KMS-11 (cell line): ENCODE results near the gene SLC8A1.

ENCODE experiments used
- H2AFZ ChIP-seq: fragments of 200-600 bp; sonication (generic); 2 replicates; pipeline ENCODE4 v1.6.1; 2016; ENCODE audit warnings: antibody characterized with exemption, mixed run types, low read depth
- H3K27ac ChIP-seq: fragments of 200-600 bp; sonication (generic); 2 replicates; pipeline ENCODE4 v1.6.1; 2016; ENCODE audit warnings: mild to moderate bottlenecking, mixed run types
- H3K27me3 ChIP-seq: fragments of 200-600 bp; sonication (generic); 2 replicates; pipeline ENCODE4 v1.6.1; 2017; ENCODE audit warnings: mild to moderate bottlenecking, low read depth, mixed run types, moderate library complexity; ENCODE audit not compliant: insufficient read depth
- H3K36me3 ChIP-seq: fragments of 200-600 bp; sonication (generic); 2 replicates; pipeline ENCODE4 v1.6.1; 2017; ENCODE audit warnings: mild to moderate bottlenecking, mixed run types; ENCODE audit not compliant: insufficient read depth
- H3K4me1 ChIP-seq: fragments of 200-600 bp; sonication (generic); 2 replicates; pipeline ENCODE4 v1.6.1; 2016; ENCODE audit warnings: mild to moderate bottlenecking, low read depth, mixed run types; ENCODE audit not compliant: poor library complexity, severe bottlenecking
- H3K4me2 ChIP-seq: fragments of 200-600 bp; sonication (generic); 2 replicates; pipeline ENCODE4 v1.7.0; 2016; ENCODE audit warnings: mild to moderate bottlenecking, mixed run types
- H3K4me3 ChIP-seq: fragments of 200-600 bp; sonication (generic); IDR thresholded peaks from 2 replicates; pipeline ENCODE4 v1.6.1; 2017; ENCODE audit warnings: low read depth, low read length, mixed read lengths; ENCODE audit not compliant: insufficient read depth
- H3K79me2 ChIP-seq: fragments of 200-600 bp; sonication (generic); 2 replicates; pipeline ENCODE4 v1.6.1; 2016; ENCODE audit warnings: low read depth, mixed run types; ENCODE audit not compliant: insufficient read depth
- H3K9ac ChIP-seq: fragments of 200-600 bp; sonication (generic); 2 replicates; pipeline ENCODE4 v1.6.1; 2016; ENCODE audit warnings: mild to moderate bottlenecking, mixed run types
- H4K20me1 ChIP-seq: fragments of 200-600 bp; sonication (generic); 2 replicates; pipeline ENCODE4 v1.6.1; 2016; ENCODE audit warnings: mild to moderate bottlenecking, mixed run types; ENCODE audit not compliant: insufficient read depth
- CTCF ChIP-seq: fragments of 200-600 bp; sonication (generic); conservative IDR thresholded peaks from 2 replicates; pipeline ENCODE4 v1.6.1; 2017; ENCODE audit warnings: low read depth, mild to moderate bottlenecking, antibody characterized with exemption, low read length, moderate library complexity, mixed read lengths

The SLC8A1 gene

DNA sequence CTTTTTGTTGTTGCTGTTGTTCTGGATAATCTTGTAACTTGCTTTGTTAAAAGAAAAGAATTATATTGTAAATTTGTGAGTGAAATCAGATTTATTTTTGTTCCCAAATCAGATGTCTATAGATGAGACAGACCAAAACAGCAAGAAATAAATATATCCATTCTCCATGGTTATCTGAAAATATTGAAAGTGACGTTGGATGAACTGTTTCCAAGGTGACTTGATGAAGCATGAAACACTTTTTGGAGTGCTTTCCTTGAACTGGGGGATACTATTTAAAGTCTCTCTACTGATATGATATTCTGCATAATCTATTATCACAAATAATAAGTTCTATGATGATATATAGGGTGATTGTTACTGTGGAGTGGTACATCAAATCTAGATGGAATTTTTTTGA lies 357.4 kb downstream of the SLC8A1 start:
- H3K4me2 ChIP-seq = no peak overlapping the region

GRCh38 chr2:40093021-40093675 lies 358.7 kb downstream of the SLC8A1 start:
- Histone ChIP-seq H2AFZ (no peak overlapping the region), H3K36me3 (no peaks in the 10 kb centered on the region), H3K4me2 (no peak overlapping the region), H3K79me2 (no peaks in the 10 kb centered on the region), H3K4me1 (no peaks in the 10 kb centered on the region), H3K4me3 (no peak overlapping the region), H3K9ac (no peak overlapping the region), H3K27me3 (no peaks in the 10 kb centered on the region), H4K20me1 (no peaks in the 10 kb centered on the region), H3K27ac (no peak overlapping the region)
- no peak for TF ChIP-seq CTCF

More for the DNA sequence above, 357.4 kb downstream of the SLC8A1 start:
- Histone ChIP-seq H4K20me1 (no peaks in the 10 kb centered on the region), H3K4me1 (no peaks in the 10 kb centered on the region), H3K36me3 (no peaks in the 10 kb centered on the region), H3K4me3 (no peak overlapping the region), H3K79me2 (no peaks in the 10 kb centered on the region), H3K27me3 (no peaks in the 10 kb centered on the region), H3K27ac (no peak overlapping the region), H2AFZ (no peak overlapping the region), H3K9ac (no peak overlapping the region)
- no peak for TF ChIP-seq CTCF

DNA sequence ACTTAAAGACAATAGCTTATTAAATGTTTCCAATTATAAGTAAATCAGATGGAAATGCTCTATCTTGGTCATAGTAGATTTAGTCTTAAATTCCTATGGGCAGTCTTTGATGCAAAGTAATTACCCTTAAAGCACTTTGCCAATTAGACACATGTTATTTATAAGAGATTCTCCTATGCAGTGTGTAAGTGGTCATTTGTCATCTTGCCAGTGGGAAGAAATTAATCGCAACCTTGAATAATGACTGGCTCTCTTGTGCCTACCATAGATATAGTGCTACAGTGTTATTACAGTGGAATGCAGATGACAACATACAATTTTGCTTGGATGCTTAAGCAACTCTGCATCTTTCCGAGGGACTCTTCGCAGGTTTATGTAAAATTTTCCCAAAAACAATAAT lies 361.8 kb downstream of the SLC8A1 start:
- Histone ChIP-seq H3K27me3 (no peaks in the 10 kb centered on the region), H3K79me2 (no peaks in the 10 kb centered on the region), H3K27ac (no peak overlapping the region), H2AFZ (no peak overlapping the region), H3K4me2 (no peak overlapping the region), H3K4me1 (no peaks in the 10 kb centered on the region), H3K4me3 (no peak overlapping the region), H3K9ac (no peak overlapping the region), H4K20me1 (no peaks in the 10 kb centered on the region), H3K36me3 (no peaks in the 10 kb centered on the region)
- TF ChIP-seq CTCF = no peak

- no peak for TF ChIP-seq CTCF
- H3K79me2 ChIP-seq = no peaks in the 10 kb centered on the region
- H3K4me1 ChIP-seq = no peaks in the 10 kb centered on the region
- no peak overlapping the region for H3K27ac ChIP-seq
- no peaks in the 10 kb centered on the region for H4K20me1 ChIP-seq
- H3K27me3 ChIP-seq = no peaks in the 10 kb centered on the region
- H3K4me3 ChIP-seq = no peak overlapping the region
- H2AFZ ChIP-seq = no peak overlapping the region
- no peaks in the 10 kb centered on the region for H3K36me3 ChIP-seq
- H3K4me2 ChIP-seq = no peak overlapping the region
- no peak overlapping the region for H3K9ac ChIP-seq
These were observed 364.0 kb downstream of the SLC8A1 start for GRCh38 chr2:40087927-40088326.
